GM21786 (cell line): ENCODE data around the gene ST3GAL5.
A peak's percentile ranks its signal among the peaks of the same experiment; 100 is the strongest.
"Not testable (repeated sequence)": the region's sequence is repeated elsewhere in the genome, so short reads cannot be mapped to it uniquely, and the experiment has no call there.

ENCODE experiments used
- ATAC-seq: cut with Tn5 transposase; IDR thresholded peaks from one replicate; pipeline ENCODE4 v1.9.1; 2021; ENCODE audit not compliant: unreplicated experiment

Gene ST3GAL5

GRCh38 chr2:85888684-85889626, at the start of gene ST3GAL5:
Gene ST3GAL5, minus strand, starts transcription at chr2:85888990. Its CDS starts 85 bp downstream, at chr2:85888905.
- ATAC-seq, result peak; percentile 82

GRCh38 chr2:85938456-85938855, 49.7 kb upstream of the ST3GAL5 start:
- ATAC-seq, result no peak

GRCh38 chr2:85937069-85937439, 48.3 kb upstream of the ST3GAL5 start:
- ATAC-seq, result no peak

GRCh38 chr2:85936421-85937068, 47.8 kb upstream of the ST3GAL5 start:
- ATAC-seq, result no peak

- no peak for ATAC-seq
These were observed 47.0 kb upstream of the ST3GAL5 start for GRCh38 chr2:85935746-85936208.

- ATAC-seq, result no peak
These were observed 46.5 kb upstream of the ST3GAL5 start for GRCh38 chr2:85935170-85935745.

- ATAC-seq, result no peak
These were observed 45.2 kb upstream of the ST3GAL5 start for GRCh38 chr2:85933753-85934594.

GRCh38 chr2:85931151-85931550, 42.4 kb upstream of the ST3GAL5 start:
- not testable (repeated sequence) for ATAC-seq

GRCh38 chr2:85930129-85931124, 41.6 kb upstream of the ST3GAL5 start:
- no peak for ATAC-seq

- ATAC-seq, result no peak
These were observed 40.6 kb upstream of the ST3GAL5 start for GRCh38 chr2:85929096-85930050.

- ATAC-seq, result no peak
These were observed 38.3 kb upstream of the ST3GAL5 start for GRCh38 chr2:85926931-85927661.

- ATAC-seq, result no peak
These were observed 37.7 kb upstream of the ST3GAL5 start for GRCh38 chr2:85926526-85926925.

- ATAC-seq, result no peak
These were observed 36.5 kb upstream of the ST3GAL5 start for GRCh38 chr2:85925216-85925671.

- no peak for ATAC-seq
These were observed 35.7 kb upstream of the ST3GAL5 start for GRCh38 chr2:85924522-85924921.

- ATAC-seq, result no peak
These were observed 33.4 kb upstream of the ST3GAL5 start for GRCh38 chr2:85922199-85922598.

GRCh38 chr2:85921659-85922058, 32.9 kb upstream of the ST3GAL5 start:
- ATAC-seq, result no peak

- ATAC-seq, result no peak
These were observed 32.2 kb upstream of the ST3GAL5 start for GRCh38 chr2:85920810-85921545.
